ENCODE measurements around the gene NPTX2.

The NPTX2 gene

DNA sequence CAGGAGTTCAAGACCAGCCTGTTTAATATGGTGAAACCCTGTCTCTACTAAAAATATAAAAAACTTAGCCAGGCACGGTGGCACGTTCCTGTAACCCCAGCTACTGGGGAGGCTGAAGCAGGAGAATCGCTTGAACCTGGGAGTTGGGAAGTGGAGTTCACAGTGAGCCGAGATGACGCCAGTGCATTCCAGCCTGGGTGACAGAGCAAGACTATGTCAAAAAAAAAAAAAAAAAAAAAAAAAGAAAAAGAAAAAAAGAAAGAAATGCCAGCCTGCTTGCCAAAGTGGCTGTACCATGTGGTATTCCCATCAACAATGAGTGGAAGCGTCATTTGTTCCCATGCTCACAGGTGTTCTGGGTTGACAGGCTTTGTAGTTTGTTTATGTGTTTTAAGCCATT, 43.3 kb upstream of the NPTX2 start:
- no peak overlapping the region for H3K4me3 ChIP-seq (ENCODE audit: low read depth, low read length)
- no peak for DNase-seq (ENCODE audit: low read depth)

DNA sequence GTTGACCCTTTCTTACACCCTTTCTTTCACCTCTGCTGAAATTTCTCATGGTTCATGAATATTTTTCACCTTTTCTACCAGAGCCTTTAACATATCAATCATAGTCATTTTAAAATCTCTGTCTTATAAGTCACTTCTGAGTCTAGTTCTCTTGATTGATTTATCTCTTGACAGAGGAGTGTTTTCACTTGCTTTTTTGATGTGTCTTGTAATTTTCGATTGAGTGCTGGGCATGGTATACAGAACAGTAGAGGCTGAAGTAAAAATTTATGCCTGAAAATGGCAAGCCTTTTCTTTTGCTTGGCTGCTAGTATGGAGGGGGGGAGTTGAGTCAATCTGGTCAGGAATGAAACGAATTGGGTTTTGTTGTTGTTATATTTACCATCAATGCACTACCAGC, 41.2 kb upstream of the NPTX2 start:
- DNase-seq (ENCODE audit: low read depth), result no peak
- no peak overlapping the region for H3K4me3 ChIP-seq (ENCODE audit: low read depth, low read length)
- TF ChIP-seq, protein P1, sequence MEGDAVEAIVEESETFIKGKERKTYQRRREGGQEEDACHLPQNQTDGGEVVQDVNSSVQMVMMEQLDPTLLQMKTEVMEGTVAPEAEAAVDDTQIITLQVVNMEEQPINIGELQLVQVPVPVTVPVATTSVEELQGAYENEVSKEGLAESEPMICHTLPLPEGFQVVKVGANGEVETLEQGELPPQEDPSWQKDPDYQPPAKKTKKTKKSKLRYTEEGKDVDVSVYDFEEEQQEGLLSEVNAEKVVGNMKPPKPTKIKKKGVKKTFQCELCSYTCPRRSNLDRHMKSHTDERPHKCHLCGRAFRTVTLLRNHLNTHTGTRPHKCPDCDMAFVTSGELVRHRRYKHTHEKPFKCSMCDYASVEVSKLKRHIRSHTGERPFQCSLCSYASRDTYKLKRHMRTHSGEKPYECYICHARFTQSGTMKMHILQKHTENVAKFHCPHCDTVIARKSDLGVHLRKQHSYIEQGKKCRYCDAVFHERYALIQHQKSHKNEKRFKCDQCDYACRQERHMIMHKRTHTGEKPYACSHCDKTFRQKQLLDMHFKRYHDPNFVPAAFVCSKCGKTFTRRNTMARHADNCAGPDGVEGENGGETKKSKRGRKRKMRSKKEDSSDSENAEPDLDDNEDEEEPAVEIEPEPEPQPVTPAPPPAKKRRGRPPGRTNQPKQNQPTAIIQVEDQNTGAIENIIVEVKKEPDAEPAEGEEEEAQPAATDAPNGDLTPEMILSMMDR (conservative IDR thresholded peaks at IDR 0.05; ENCODE audit: low read depth, low read length), result no peak

More for the DNA sequence above, 43.3 kb upstream of the NPTX2 start:
- TF ChIP-seq, protein P1 (conservative IDR thresholded peaks at IDR 0.05; ENCODE audit: low read depth, low read length), result no peak

DNA sequence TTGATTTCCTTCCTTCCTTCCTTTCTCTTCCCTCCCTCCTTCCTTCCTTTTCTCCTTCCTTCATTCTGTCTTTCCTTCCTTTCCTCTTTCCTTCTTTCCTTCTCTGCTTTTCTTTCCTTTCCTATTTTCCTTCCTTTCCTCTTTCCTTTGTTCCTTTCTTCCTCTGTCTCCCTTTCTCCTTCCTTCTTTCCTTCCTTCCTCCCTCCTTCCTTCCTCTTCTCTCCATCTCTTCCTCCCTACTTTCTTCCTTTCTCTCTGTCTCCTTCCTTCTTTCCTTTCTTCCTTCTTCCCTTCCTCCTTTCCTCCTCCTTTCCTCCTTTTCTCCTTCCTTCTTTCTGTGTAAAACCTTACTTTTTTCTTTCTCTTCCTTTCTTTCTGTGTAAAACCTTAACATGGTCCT, 32.3 kb upstream of the NPTX2 start:
- TF ChIP-seq, protein P1 (conservative IDR thresholded peaks at IDR 0.05; ENCODE audit: low read depth, low read length), result no peak
- H3K4me3 ChIP-seq (ENCODE audit: low read depth, low read length), result no peak overlapping the region
- DNase-seq (ENCODE audit: low read depth), result no peak

DNA sequence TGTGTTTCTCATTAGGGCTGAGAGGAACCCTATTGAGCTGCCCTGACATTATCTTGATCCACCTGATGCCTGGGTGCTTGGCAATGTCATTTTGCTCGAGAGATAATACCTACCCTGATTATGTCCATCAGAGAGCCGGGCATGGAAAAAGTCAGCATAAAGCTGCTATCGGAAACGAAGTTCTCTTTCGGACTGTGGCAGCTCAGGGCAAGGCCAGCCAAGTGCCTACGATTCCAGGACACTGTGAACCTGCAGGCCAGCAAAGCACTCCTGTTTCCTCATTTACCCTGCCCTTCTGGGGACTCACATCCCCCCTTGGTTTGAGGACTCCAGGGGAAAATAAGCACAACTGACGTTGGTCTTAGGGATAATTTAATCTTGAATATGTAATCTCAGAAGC, 25.2 kb upstream of the NPTX2 start:
- DNase-seq (ENCODE audit: low read depth), result no peak
- no peak overlapping the region for H3K4me3 ChIP-seq (ENCODE audit: low read depth, low read length)
- TF ChIP-seq, protein P1 (conservative IDR thresholded peaks at IDR 0.05; ENCODE audit: low read depth, low read length), result no peak

DNA sequence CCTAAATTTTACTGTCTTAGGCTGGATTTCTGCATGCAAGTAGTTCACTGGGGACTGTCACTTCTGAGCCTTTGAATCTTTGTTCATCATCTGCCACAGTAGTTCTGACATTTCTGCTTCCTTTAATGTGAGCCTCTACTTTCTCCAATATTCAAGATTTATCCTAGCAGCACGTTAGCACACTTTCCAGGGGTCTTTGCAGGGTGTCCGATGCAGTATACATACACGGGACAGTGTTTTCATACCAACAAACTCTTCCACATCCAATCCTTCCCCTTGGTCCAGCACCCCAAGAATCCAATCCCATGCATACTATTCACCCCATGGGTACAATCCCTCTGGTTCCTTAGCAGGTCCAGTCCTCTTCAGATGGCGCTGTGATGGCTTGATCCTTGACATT, 22.7 kb upstream of the NPTX2 start:
- TF ChIP-seq, protein P1 (conservative IDR thresholded peaks at IDR 0.05; ENCODE audit: low read depth, low read length), result no peak
- H3K4me3 ChIP-seq (ENCODE audit: low read depth, low read length), result no peak overlapping the region
- DNase-seq (ENCODE audit: low read depth), result no peak

DNA sequence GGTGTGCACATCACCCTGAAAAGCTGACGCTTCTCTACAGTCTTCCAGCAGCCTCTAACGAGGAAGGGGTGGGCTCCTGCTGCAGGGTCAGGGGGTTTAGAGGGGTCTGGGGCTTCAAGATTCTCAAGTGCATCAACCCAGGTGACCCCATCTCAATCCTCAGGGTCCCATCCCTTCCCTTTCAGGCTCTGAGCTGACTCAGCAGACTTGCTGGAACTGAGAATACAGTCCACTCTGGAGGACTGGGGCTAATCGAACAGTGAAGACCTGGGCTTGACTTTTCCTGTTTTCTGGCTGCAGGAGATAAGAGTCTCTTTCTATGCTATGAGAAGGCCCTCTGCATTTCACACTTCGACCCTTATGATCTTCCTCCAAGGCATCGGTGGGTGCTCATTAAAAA, 22.3 kb upstream of the NPTX2 start:
- H3K4me3 ChIP-seq (ENCODE audit: low read depth, low read length), result no peak overlapping the region
- TF ChIP-seq, protein P1 (conservative IDR thresholded peaks at IDR 0.05; ENCODE audit: low read depth, low read length), result no peak
- no peak for DNase-seq (ENCODE audit: low read depth)

DNA sequence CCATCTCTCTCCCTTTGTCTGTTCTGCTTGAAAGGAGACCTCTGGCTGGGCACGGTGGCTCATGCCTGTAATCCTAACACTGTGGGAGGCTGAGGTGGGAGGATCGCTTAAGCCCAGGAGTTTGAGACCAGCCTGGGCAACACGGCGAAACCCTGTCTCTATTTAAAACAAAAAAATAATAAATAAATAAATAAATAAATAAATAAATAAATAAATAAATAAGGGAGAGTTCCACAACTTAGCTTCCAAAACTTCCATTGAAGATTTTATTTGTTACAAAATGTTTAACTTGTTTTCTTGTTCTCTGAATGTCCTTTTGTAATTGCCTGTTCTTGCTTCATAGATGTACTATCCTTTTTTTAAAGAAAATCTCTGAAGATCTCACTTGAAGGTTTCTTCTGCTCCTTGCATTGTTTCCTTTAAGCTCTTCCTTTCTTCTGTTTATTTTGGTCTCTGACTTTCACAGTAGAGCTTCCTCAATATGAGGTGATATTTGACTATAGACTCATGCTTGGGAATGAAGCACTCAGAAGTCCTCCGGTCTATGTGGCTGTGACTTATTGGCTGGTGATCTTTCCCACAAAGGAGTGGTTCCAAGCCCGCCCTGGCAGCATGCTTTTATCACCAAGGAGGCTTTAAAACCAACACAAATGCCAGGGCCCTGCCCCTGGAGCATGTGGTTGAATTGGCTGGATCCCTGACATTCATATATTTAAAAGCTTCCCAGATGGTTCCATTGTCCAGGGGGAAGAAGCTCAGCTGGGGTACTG, 18.1 kb upstream of the NPTX2 start:
- no peak overlapping the region for H3K4me3 ChIP-seq (ENCODE audit: low read depth, low read length)
- no peak for DNase-seq (ENCODE audit: low read depth)
- TF ChIP-seq, protein P1 (conservative IDR thresholded peaks at IDR 0.05; ENCODE audit: low read depth, low read length), result no peak
